Stimulated activated CD8-positive, alpha-beta memory T cell treated with anti-CD3 and anti-CD28 coated beads, Interleukin-4, amount 100 ng/mL, for 1 hour (primary cell): ENCODE results near the gene CDH13.

Source experiments
- DNase-seq, 2 donors: peaks; one replicate each; pipeline ENCODE4 v3.0.0-alpha.2; 2020; ENCODE audit warnings: low read depth in 2 of 2, low spot score in 1 of 2

The CDH13 gene

DNA sequence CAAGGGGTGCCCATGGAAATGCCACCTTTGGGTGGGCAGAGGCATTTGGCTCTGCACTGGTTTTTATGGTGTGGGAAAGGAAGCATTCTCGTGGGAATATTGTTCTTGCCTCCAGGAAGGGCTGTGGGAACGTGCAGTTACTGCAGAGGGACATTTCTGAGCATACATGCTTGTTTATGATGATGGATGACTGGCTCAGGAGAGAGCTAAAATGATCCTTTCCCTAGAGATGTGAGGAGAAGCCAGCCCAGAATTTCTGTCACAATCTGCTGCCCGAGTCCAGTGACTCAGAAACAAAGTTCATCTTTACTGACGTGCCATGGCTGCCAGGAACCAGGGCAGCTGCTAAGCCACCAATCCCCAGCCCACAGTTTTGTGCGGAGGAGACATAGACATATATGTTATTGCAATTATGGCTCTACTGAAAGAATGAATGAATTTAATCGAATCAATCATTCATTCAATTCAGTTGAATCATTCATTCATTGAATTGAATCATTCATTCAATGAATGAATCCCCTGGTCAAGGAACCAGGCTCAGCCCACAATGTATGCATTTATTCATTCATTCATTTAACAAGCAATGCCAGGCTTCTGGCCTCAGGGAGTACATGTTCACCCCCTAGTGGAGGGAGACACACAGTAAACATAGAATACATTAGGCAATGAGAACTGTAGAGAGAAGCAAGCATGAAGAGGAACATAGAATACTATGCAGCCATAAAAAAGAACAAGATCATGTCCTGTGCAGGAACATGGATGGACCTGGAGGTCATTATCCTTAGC lies 766.6 kb downstream of the CDH13 start:
- DNase-seq: no peak

DNA sequence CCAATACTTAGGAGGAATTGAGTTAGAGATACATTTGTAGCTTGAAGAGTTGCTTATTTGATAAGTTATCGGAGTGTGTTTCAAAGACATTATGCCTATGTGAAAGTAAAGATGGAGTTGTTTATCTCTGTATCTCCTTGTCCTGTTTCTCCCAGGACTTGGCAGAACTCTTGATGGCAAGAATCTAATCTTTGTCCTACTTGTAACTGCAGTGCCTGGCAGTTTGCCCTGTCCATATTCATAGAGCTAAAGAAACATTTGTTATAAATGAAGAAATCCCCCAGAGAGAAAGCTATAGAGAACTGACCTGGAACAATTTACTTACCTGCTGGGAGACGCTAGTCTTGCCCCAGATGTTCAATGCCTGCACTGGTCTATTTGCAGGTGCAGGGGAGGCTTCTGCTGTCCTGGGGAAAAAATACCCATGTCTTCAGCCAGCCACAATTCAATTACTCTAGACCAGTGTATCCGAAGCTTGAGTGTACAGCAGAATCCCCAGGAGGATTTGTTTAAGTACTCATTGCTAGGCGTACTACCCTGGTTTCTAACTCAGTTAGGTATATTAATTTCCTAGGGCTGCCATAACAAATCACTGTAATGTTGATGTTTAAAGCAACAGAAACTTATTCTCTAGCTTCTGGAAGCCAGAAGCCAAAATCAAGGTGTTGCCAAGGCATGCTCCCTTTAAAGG lies 771.0 kb downstream of the CDH13 start:
- no peak for DNase-seq

DNA sequence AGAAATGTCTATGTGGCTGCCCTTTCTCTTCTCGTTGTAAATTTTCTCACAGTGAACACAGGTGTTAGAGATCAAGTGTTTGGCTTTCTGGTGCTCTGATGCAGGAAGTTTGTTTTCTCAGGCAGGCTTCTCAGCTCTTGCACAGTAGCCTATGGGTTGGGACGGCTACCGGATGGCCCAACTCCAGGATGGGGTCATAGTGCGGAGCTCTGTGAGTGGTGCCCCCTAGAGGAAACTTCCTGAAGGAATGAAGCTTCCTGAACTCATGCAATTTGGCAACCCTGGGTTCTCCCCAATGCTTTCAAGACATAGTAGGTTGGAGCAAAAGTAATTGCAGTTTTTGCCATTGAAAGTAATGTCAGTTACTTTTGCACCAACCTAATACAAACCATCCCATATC lies 773.5 kb downstream of the CDH13 start:
- DNase-seq: no peak

DNA sequence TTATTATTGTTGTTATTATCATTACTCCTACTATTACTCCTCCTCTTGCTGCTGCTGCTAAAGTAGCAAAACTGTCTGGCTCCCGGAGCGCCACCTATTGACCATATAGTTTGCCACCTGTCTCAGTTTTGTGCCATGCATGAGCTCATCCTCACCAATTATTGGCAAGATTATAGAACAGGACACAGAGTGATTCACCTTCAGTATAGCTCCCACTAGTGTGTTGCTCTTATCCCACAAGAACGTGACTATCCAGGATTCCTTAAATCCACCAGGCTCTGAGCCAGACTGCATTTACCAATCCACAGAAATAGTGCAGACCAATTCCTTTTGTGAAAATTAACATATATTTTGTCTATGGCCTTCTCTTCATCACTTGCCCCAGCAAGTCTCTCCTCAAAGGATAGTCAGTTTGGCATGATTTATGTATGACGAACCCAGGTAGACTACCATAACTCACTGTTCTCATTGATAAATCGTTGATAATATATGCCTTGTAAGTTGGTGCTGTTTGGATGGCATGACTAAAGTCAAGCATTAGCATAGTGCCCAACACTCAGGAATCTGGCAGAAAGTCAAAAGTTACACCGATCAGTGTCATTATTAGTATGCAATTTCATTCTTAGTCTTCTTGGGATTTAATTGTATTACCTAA lies 775.5 kb downstream of the CDH13 start:
- DNase-seq: no peak

DNA sequence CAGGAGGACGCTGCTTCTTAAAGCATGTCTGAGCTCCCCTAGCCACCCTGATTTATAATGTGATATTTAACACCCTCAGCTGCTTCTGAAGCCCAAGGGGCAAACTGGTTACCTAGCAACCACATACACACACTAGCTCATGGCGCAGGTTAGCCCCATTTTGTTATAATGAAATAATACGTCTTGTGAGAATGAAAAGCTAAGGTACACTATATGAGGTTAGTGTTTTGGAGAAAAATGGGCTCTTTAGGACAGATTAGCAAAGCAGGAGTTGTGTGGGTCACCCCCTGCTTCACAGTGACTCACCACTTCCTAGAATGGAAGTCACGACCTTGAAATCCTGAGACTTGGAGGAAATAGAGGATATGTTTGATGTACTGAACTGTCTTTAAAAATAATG lies 776.2 kb downstream of the CDH13 start:
- DNase-seq: no peak

DNA sequence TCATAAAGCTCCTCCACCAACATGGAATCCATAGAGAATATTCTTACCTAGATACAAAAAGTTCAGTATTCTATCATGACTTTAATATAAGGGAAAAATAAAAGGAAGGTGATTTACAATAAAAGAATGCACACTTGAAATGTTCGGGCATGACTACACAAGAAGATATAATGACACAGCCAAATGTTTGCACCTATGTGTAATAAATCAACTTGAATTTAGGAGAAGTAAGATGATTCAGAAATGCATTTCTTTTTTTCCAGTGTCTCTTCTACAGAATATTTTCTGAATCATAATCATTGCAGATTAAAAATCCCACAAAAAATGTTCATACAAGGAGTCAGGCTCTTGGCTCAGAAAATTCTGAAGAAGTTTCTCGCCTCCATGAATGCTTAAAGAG lies 777.0 kb downstream of the CDH13 start:
- DNase-seq: no peak

DNA sequence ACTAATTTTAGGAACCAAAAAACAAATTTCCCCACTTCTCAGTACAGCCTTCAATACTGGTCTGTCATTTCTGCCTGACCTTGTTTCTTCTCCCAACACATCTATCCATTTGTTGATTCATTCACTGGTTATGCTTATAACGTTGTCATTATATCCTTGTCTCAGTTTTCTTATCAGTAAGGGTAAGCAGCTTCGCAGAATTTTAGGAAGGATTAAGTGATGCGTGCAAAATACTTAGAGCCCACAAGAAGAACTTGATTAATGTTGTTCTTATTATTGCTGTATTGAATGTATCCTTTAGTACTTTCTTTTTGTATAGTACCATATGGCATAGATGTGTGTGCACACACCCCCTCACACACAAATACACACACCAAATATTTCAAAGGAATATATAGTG lies 777.5 kb downstream of the CDH13 start:
- DNase-seq: no peak

DNA sequence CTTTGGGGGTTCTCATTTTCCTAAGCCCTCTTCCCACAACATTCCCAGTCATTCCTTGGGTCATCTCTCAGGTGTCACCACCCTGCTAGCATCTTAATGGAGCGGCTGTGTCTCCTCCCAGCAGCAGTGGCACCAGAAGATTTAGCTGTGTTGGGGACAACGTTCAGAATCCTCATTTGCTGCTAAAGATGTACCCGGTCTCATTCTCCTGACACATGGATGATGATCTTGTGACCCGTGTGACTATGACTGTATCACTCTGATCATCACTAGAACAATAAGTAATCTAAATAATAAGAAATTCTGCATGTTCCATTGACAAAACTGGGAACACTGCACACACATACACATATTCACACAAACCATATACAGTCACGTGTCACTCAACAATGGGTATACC lies 781.2 kb downstream of the CDH13 start:
- DNase-seq: no peak

DNA sequence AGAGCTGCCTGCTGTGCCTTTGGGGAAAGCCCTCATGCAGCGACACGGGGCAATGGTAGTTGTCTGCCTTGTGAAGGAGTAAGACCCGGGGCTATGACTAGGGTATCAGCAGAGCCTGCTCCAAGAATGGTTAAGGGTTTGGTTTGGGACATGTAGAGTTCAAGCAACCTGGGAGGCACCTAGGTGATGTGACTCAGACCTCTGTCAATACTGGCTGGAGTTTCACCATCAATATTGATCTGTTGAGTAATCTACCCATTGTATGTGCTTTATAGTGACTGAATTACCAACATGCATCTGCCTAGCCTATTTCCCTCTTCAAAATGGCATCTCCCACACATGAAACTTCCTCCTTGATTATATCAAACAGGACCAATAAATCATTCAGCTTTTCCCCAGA lies 782.6 kb downstream of the CDH13 start:
- DNase-seq: no peak

DNA sequence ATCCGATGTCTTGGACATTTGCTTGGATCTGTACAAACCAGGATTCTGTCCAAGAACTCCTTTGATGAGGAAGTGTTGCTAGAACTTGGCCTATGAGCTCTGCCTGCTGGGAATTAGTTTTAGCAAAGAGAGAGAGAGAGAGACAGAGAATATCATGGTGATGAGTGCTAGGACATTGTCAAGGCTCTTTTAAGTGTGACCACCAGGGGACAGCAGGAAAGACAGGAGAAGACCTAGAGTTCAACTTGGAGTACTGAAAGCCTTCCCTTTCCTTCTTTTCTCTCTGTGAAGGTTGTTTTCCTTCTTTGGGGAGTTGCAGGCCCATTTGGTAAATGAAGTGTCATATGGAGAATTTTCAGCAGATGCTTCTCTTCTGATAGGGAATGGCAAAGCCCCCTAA lies 791.8 kb downstream of the CDH13 start:
- DNase-seq: no peak

DNA sequence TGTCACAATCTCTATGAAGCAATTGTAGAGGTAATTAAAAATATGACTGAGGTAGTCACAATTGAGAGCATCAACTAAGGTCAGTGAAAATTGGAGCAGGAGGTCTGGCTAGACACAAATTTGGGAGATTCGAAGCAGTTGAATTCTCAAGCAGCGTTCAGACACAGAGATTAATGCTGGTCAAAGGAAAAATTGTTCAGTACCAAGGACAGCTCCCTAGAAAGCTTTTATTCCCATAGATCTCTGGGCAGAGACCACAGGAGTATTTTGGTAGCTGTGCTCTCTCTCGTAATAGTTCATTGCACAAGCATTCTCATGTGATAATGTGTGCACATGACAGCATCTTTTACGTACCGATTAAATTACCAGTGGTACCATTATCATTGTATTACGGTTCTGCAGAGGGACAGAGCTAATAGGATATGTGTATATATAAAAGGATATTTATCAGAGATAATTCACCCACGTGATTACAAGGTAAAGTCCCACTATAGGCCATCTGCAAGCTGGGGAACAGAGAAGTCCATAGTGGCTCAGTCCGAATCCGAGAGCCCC lies 793.5 kb downstream of the CDH13 start:
- no peak for DNase-seq

DNA sequence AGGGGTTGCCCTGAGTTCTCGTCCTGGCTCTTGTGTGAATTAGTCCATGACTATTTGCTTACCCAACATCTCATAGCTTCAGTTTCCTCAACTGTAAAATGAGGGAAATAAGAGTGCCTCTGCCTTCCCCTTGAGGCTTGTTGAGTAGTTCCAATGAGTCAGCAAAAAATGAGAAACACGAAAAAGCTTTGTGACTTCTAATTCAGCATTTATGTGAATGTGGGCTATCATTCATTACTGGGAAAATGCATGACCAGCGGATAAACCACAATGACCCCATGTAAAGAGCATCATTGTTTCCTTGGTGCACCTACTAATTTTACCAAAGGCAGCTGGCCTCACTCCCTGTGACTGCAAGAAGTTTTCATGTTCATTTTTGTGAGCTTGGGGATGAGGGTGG lies 806.4 kb downstream of the CDH13 start:
- no peak for DNase-seq

DNA sequence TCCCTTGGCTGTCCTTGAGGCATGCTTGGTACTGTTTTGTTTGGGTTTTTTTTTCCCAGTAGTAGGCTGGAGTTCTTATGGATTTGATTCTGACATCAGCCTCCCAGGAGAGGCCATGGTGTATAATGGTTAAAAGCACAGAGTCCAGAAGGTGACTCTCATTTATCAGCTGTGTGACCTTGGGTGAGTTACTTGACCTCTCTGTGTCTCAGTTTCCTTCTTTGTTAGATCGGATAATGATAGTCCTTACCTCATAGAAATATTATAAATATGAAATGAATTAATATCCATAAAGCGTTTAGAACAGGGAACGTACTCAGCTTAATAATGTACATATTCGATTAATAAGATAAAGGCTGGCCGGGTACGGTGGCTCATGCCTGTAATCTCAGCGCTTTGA lies 810.3 kb downstream of the CDH13 start:
- DNase-seq: no peak

DNA sequence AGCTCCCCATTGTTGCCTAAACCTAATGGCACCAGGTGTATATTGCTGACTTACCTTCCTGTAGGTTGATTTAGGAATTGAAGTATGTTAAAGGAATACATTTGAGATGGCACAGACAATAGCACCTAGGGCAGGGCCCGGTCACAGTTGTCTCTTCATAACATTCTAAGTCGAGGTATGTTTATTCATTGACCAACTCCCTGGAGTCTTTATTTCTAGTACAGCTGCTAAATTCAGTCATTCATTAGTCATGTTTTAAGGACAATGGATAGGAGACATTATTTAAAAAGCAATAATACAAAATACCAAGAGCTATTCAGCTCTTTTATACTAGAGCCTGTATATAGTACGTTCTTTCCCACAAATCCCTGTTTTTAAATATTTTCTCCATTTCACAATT lies 811.6 kb downstream of the CDH13 start:
- no peak for DNase-seq

DNA sequence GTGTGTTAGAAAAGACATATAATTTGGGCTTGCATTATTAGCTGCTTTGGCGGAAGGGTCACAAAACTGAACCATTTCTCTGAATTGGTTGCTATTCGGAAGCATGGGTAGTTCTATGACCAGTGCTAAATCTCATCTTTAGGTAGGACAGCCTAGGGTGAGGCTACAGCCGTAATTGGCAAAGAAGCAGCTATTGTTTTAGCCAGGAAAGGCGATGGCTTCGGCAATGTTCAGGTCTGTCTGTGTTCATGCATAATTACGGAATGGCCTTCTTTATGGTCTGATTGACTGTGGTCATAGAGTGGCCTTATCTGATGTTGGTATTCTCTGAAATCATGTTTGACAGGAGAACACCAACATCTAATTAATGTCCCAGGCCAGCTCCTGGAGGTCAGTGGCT lies 812.6 kb downstream of the CDH13 start:
- DNase-seq: no peak

DNA sequence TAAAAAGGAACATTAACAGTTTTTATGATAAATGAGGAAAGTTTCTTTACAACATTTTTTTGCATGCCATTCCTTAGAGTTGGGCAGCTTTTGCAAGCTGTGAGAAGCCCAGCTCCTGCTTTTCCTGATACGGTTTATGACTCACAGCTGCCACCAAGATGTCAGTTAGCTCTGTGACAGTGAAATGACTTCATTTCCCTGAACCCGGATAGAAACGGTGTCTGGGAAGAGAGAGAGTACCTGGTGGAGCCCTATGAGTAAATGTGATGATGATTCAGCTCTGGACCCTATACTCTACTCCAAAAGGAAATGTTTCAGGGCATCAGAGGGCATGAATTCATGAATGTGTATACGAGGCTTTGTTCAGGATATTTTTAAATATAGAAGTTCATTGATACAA lies 814.7 kb downstream of the CDH13 start:
- no peak for DNase-seq

DNA sequence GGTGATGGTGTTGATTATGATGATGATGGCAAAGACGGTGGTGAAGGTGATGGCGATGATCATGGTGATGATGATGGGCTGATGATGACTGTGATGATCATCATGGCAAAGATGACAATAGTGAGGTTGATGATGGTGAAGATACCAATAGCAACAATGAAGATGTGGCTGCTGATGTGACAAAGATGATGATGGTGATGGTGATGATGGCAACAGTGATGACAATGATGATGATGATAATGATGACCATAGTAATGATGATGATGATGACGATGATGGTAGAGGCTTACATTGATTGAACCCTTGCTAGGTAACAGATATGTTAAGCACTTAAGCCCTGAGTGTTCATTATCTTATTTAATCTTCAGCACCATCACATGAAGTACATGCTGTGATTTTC lies 817.2 kb downstream of the CDH13 start:
- no peak for DNase-seq

DNA sequence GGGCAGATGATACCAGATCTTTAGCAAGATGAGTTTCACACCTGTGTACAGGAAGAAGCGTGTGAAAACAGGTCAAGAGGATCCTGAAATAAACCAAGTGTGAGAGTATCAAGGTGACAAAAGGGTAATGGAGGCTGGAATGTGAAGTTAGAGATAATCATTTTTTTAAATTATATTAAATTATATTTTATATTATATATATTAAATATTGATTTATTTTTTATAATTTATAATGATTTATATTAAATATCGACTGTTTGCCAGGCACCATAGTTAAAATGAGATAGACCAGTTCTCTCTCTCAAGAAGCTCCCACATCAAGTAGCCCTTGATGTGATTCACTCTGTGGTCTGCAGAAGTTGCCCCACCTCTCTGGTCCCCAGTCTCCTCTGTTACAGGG lies 820.8 kb downstream of the CDH13 start:
- no peak for DNase-seq

DNA sequence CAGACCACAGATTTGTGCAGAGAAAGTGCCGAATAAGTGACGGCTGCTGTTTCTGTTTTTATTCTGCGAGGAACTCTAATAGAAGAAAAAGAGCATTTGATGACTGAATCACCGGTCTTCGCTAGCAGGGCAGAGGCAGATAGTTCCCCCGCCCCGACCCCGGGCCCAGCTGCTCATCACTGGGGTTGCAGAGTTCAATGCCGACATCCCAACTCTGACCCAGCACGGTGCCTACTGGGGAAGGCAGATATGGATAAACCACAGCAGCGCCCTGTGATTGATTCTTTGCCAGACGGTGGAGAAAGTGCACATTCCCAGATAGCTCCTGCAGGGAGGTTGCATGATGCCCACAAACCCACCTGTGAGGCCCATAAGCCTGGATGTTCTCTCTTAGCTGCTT lies 823.1 kb downstream of the CDH13 start:
- no peak for DNase-seq

DNA sequence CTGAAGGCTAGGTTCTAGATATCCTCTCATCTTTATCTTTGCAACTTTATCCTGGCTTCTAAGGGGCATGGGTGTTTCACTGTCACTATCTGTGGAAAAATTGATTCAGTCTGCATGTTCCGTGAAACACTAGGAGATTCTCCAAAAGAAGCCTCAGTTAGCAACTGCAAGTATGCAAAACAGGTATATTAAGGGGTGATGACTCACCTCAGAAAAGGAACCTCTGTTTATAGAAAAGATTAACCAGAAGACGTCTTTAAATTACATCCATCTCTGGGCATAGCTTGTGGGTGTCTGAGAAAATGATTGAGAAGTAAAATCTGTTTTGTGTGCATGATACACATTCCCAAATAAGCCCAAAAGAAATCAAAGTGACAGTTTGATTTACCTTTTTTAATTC lies 827.2 kb downstream of the CDH13 start:
- no peak for DNase-seq

DNA sequence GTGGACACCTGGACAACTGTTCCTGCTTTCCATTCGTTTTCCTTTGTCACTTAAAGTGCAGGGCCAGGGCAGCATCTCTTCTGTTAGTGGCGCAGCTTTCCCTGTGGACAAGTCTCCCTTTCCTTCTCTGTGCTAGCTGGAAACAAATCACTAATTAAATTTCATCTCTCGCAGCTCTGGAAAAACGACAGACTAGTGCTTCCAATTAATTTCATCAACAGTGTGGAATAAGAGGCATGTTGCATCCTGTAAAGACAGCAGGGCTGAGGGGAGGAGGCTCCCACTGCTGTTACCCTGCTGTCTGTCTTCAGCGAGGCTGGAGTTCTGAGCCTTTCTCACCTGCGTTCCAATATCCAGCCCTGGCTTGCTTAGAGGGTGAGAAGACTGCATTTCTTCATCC lies 828.9 kb downstream of the CDH13 start:
- DNase-seq: no peak

DNA sequence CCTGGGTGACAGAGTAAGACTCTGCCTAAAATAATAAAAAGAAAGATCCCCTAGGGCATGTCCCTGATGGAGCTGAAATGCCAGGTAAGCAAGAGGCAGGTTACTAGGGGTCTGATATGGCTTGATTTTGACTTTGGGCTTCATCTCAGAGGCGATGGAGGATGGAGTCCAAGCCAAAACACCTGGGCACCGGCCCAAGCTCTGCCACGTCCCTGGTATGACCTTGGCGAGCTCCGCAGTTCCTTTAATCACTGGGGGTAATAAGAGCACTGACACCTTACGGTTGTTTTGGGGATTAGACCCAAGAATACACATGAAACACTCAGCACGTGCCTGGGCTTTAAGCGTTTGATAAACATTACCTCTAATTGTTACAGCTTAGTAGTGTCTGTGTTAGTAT lies 830.2 kb downstream of the CDH13 start:
- DNase-seq: no peak
